ENCODE measurements around the gene ASMTL. TPM values are rescaled to one million over a fixed set of nuclear protein-coding genes. Genes with fewer than 3 reads are reported as not detected.

Gene ASMTL
- total and polyA plus RNA-seq, 2 of the 13 experiments (the other 11 are each of a cell fraction or from before 2014, with no cell fraction given) = 5.6 to 16.3 TPM

DNA sequence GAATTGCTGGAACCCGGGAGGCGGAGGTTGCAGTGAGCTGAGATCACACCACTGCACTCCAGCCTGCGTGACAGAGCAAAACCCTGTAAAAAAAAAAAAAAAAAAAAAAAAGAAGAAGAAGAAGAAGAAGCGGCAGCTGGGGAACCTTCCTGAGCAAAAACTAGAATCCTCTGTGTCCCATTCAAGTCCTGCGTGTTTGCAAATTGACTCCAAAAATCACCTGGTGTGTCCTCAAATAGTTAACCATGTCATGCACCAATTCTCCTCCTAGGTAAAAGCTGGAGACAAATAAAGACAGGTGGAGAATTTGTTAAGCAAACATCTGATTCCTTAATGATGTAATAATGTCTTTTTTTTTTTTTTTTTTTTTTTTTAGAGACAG, 31.9 kb upstream of the ASMTL start:
- no peak for DNase-seq (ENCODE audit: low spot score)
- intact Hi-C loops (cut with micrococcal nuclease; ENCODE audit: unreplicated experiment) = no loop called here
- Histone ChIP-seq H3K4me1 (ENCODE audit: insufficient read depth, low read length) (peaks cover 30% of the 10 kb centered on the region), H4K20me1 (ENCODE audit: insufficient read depth, low read length) (no peaks in the 10 kb centered on the region), H3K79me2 (ENCODE audit: insufficient read depth, low read length) (no peaks in the 10 kb centered on the region), H2AFZ (ENCODE audit: low read length) (no peak overlapping the region), H3K9ac (ENCODE audit: insufficient read depth, low read depth, low read length) (no peak overlapping the region), H3K27me3 (ENCODE audit: control insufficient read depth in 1 of 2, insufficient read depth in 2 of 2, low read length in 2 of 2) (no peaks in the 10 kb centered on the region), H3K4me2 (ENCODE audit: low read depth, low read length) (no peak overlapping the region), H3K9me3 (ENCODE audit: low read length) (no peaks in the 10 kb centered on the region), H3K27ac (ENCODE audit: extremely low read length, insufficient read depth, low read length) (no peak overlapping the region), H3K4me3 (replicated peaks in 1 of 3; ENCODE audit: insufficient read depth in 1 of 3, low read depth in 2 of 3, low read length in 3 of 3) (no peak overlapping the region), H3K36me3 (replicated peaks in 1 of 2; ENCODE audit: control insufficient read depth in 1 of 2, insufficient read depth in 2 of 2, low read length in 2 of 2) (no peaks in the 10 kb centered on the region)
- in situ Hi-C loops (cut with HindIII; ENCODE audit: extremely low pct_ligation_motif_present, low pct_unique_long_range_greater_than_20kb) = no loop called here
- BruUV-seq (replicated peaks) = no TSS peak
- ATAC-seq = no peak
- TF ChIP-seq MIER2 (CRISPR knock-in tag; IDR thresholded peaks at IDR 0.05) (no peak), PTBP1 (IDR thresholded peaks at IDR 0.05; ENCODE audit: low read depth, low read length, poor library complexity, severe bottlenecking) (no peak), ZNF614 (CRISPR knock-in tag; IDR thresholded peaks at IDR 0.05; ENCODE audit: borderline replicate concordance) (no peak), ZNF788 (CRISPR knock-in tag; IDR thresholded peaks at IDR 0.05; ENCODE audit: borderline replicate concordance) (no peak), FOXJ3 (CRISPR knock-in tag; IDR thresholded peaks at IDR 0.05; ENCODE audit: borderline replicate concordance) (no peak), ZNF674 (CRISPR knock-in tag; IDR thresholded peaks at IDR 0.05; ENCODE audit: low read depth) (no peak), TMF1 (CRISPR knock-in tag; IDR thresholded peaks at IDR 0.05; ENCODE audit: low read depth) (no peak), CENPT (CRISPR knock-in tag; IDR thresholded peaks at IDR 0.05; ENCODE audit: low read depth) (no peak), JUNB (CRISPR knock-in tag; IDR thresholded peaks at IDR 0.05; ENCODE audit: borderline replicate concordance) (no peak), ZBTB38 (CRISPR knock-in tag; IDR thresholded peaks at IDR 0.05) (no peak), TRIM24 (CRISPR knock-in tag; IDR thresholded peaks at IDR 0.05) (no peak), ZNF34 (CRISPR knock-in tag; IDR thresholded peaks at IDR 0.05; ENCODE audit: borderline replicate concordance) (no peak), ZNF234 (CRISPR knock-in tag; conservative IDR thresholded peaks at IDR 0.05) (no peak)
- TF ChIP-seq, protein P1, sequence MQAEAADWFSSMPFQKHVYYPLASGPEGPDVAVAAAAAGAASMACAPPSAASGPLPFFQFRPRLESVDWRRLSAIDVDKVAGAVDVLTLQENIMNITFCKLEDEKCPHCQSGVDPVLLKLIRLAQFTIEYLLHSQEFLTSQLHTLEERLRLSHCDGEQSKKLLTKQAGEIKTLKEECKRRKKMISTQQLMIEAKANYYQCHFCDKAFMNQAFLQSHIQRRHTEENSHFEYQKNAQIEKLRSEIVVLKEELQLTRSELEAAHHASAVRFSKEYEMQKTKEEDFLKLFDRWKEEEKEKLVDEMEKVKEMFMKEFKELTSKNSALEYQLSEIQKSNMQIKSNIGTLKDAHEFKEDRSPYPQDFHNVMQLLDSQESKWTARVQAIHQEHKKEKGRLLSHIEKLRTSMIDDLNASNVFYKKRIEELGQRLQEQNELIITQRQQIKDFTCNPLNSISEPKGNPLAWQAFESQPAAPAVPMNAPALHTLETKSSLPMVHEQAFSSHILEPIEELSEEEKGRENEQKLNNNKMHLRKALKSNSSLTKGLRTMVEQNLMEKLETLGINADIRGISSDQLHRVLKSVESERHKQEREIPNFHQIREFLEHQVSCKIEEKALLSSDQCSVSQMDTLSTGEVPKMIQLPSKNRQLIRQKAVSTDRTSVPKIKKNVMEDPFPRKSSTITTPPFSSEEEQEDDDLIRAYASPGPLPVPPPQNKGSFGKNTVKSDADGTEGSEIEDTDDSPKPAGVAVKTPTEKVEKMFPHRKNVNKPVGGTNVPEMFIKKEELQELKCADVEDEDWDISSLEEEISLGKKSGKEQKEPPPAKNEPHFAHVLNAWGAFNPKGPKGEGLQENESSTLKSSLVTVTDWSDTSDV (CRISPR knock-in tag; IDR thresholded peaks at IDR 0.05) = no peak
- FAIRE-seq = no peak
- ChIA-PET POLR2A (no interaction called here), CTCF (ENCODE audit: low intra/inter-chr PET ratio, low total read pairs) (no interaction called here)
- 93% methylated on average over 5 of the region's 5 CpGs for WGBS (ENCODE audit: low lambda C conversion rate)
